HepG2 (cell line): ENCODE results near the gene APOC1. TPM values are rescaled to one million over a fixed set of nuclear protein-coding genes. Genes with fewer than 3 reads are reported as not detected.

Source experiments
- CC2D1A ChIP-seq: sonication (generic); formaldehyde crosslinking; IDR thresholded peaks from 2 replicates; pipeline ENCODE4 v1.8.1; 2023; ENCODE audit warnings: mild to moderate bottlenecking, missing genetic modification reagents
- FOXM1 ChIP-seq: sonication (generic); formaldehyde crosslinking; IDR thresholded peaks from 2 replicates; pipeline ENCODE4 v1.5.0; 2020; ENCODE audit warnings: missing genetic modification reagents
- HIC2 ChIP-seq: sonication (generic); formaldehyde crosslinking; IDR thresholded peaks from 2 replicates; pipeline ENCODE4 v1.9.0; 2022; ENCODE audit warnings: low read depth, missing genetic modification reagents
- MTA1 ChIP-seq: sonication (generic); formaldehyde crosslinking; IDR thresholded peaks from 2 replicates; pipeline ENCODE4 v1.4.0; 2020; ENCODE audit warnings: missing genetic modification reagents, mild to moderate bottlenecking, borderline replicate concordance
- SMARCC2 ChIP-seq: fragments of 450-650 bp; IDR thresholded peaks from 2 replicates; pipeline ENCODE4 v1.6.1; 2017; ENCODE audit warnings: antibody characterized with exemption, mild to moderate bottlenecking
- TFAP4 ChIP-seq: sonication (generic); IDR thresholded peaks from 2 replicates; pipeline ENCODE4 v1.6.1; 2016; ENCODE audit warnings: low read depth, borderline replicate concordance
- YEATS2 ChIP-seq: sonication (generic); formaldehyde crosslinking; IDR thresholded peaks from 2 replicates; pipeline ENCODE4 v1.4.0; 2020; ENCODE audit warnings: missing genetic modification reagents, borderline replicate concordance
- YEATS4 ChIP-seq: sonication (generic); formaldehyde crosslinking; IDR thresholded peaks from 2 replicates; pipeline ENCODE4 v1.4.0; 2020; ENCODE audit warnings: missing genetic modification reagents, borderline replicate concordance
- polyA plus RNA-seq, 8 experiments: library from polyadenylated mRNA; depleted of rRNA in 3 of 8; stranded (reverse) in 7 of 8; unstranded in 1 of 8; fragments of >200 nt; fragmentation: Illumina TruSeq in 4 of 8; extraction: Trizol in 4 of 8; gene quantifications; 2 replicates each; pipeline versions ENCODE4 v1.2.1 to v1.2.3, GENCODE V29; 2011 to 2016; ENCODE audit warnings: low read depth in 4 of 8, missing spikeins in 1 of 8, mixed read lengths in 1 of 8; ENCODE audit not compliant: insufficient read depth in 1 of 8
- total RNA-seq, 5 experiments: library from RNA; depleted of rRNA; stranded (reverse); fragments of >200 nt; fragmentation: Illumina TruSeq; extraction: Trizol; gene quantifications; 2 replicates each; pipeline ENCODE4 v1.2.3, GENCODE V29; 2016; ENCODE audit warnings: low read depth in 1 of 5
- TF ChIP-seq, protein P1 (sequence below): sonication (generic); formaldehyde crosslinking; IDR thresholded peaks from 2 replicates; pipeline ENCODE4; 2020; ENCODE audit warnings: missing genetic modification reagents, mild to moderate bottlenecking, borderline replicate concordance

The APOC1 gene
- total and polyA plus RNA-seq, 2 of the 13 experiments (the other 11 are each of a cell fraction or from before 2014, with no cell fraction given), result 600 to 1,235 TPM

- TF ChIP-seq HIC2 (no peak), CC2D1A (CRISPR knock-in tag) (no peak), TFAP4 (no peak), MTA1 (no peak), FOXM1 (CRISPR knock-in tag) (no peak), YEATS4 (CRISPR knock-in tag) (no peak), SMARCC2 (no peak), YEATS2 (CRISPR knock-in tag) (no peak)
- TF ChIP-seq, protein P1, sequence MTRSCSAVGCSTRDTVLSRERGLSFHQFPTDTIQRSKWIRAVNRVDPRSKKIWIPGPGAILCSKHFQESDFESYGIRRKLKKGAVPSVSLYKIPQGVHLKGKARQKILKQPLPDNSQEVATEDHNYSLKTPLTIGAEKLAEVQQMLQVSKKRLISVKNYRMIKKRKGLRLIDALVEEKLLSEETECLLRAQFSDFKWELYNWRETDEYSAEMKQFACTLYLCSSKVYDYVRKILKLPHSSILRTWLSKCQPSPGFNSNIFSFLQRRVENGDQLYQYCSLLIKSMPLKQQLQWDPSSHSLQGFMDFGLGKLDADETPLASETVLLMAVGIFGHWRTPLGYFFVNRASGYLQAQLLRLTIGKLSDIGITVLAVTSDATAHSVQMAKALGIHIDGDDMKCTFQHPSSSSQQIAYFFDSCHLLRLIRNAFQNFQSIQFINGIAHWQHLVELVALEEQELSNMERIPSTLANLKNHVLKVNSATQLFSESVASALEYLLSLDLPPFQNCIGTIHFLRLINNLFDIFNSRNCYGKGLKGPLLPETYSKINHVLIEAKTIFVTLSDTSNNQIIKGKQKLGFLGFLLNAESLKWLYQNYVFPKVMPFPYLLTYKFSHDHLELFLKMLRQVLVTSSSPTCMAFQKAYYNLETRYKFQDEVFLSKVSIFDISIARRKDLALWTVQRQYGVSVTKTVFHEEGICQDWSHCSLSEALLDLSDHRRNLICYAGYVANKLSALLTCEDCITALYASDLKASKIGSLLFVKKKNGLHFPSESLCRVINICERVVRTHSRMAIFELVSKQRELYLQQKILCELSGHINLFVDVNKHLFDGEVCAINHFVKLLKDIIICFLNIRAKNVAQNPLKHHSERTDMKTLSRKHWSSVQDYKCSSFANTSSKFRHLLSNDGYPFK (CRISPR knock-in tag), result no peak
These were observed 29.4 kb downstream of the APOC1 start (continued) for GRCh38 chr19:44943801-44944249.
